ENCODE data around the gene WNT5A.

The WNT5A gene

DNA sequence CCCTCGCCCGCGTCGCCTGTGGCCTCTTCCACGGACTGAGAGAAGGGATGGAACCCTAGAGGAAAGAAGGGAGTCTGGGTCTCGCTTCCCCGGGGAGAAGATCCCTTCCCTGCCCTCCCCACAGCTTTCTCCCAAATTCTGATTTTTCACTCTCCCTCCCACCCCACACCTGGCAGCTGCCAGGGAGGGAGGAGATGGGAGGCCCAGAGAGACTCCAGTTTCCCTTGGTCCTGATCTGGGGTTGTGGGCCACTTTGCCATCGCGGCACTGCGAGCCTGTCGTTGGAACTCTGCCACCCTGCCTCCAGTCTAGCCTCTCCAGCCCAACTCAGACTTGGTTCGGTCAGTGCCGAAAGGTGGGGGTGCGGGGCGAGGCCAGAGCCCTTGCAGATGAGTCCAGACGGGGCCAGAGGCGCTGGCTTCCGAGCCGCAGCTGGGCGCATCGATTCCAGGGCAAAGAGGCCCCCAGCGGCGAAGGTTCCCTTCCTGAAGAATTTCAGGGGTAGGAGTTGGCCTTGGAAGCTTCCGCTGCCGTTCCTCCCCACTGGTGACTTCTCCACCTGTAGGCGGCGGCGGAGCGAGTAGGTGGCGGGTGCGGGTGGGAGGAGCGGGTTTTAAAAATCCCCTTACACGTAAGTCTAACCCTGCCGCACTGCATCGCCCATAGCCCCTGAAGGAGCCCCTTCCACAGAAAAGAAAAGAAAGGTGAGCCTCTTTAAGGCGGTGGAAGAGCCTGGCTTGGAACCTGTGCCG is 5.2 kb downstream of the WNT5A start:
- no peak for DNase-seq (ENCODE audit: low read depth in 3 of 3)

DNA sequence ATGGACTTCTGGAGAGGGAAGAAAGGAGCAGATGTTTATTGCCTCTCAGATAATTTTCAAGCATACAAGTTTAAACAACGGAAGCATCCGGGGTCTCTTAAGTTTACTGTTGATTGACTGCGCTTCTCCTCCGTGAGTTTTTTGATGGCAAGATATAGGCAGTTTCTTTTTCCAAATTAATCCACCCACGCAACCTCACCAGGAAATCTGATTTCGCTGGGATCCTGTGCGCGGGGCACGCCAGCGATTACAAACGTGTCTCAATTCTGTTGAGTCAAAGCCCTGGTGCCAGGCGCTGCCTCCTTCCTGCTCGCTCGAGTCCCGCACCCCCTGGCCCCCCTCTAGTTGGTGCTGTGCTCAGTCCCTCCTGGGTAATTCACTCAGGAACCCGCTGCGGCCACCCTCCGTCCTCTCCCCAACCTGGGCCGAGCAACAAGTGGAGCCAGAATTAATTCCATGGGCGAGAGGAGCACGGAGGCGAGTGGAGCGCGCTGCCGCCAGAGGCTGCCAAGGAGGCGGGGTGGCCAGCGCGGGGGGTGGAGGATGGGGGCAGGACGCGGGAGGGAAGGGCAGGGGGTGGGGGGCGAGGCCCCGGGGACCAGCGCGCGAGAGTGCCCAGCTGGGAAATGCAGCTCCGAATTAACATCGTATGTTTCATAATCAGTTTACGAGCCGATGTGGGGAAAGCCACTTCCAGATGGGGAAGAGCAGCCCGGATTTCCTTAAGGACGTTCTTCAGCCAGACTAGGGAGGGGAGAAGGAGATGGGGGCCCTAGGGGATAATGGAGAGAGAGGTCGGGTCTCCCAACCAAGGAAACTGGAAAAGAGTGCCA is 6.0 kb downstream of the WNT5A start:
- DNase-seq (ENCODE audit: low read depth in 3 of 3): no peak

DNA sequence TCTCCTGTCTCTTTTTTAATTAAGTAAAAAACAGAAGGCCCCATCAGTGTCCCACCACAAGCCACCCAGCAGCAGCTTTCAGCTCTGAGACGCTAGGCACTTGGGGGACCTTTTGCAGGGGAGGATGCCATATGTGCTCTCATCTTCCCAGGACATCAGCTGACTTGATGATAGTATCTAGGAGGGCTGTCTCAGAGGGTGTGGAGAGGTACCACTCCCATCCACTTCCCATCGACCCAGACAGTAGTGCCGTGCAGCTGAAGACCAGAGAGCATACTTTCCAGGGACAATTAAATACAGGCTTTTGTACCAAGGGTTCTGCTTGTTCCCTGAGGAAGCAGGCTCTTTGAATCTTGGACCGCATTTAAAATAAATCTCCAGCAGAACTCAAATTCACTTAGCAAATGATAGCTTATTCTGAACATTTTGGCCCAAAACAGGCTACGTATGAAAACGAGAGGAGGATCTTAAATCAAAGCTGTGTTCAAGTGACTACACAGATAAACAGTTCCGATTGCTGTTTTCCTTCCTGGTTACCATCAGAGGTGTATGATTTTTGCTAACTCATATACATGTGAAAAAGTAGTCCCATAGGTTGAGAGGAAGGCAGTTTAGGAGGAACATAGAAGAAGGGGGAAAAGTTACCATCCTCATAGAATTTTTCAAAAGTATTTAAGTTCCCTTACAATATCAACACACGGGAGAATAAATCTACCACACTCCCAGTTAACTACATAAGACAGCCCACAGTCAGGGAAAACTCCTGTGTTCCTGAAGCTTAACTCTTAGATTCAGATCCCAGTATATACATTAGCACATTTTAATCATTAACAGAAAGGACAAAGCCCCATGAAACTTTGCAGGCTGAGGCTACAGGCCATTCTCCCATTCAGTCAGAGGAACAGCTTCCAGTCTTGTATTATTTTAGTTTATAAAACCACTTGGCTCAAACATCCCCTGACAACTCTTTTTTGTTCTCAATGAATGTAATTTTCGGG is 9.5 kb downstream of the WNT5A start:
- no peak for DNase-seq (ENCODE audit: low read depth in 3 of 3)

DNA sequence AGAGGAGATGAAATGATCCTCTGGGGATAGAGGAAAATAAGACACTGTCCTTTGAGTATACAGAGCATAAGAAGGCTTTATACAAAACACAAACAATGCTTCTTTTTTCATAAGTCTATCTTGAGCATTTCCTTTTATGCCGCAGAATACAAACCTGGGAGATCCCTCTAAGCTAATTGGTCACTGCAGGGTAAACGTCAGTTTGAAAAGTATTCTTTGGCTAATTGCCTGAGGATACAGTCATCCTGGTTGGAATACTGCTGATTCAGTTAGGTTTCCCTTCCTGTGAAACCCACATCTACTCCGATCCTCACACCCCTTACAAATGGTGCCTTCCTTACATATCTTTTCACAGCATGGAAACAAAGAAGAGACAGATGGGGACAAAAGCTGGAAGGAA is 10.6 kb downstream of the WNT5A start:
- DNase-seq (ENCODE audit: low read depth in 3 of 3): no peak

DNA sequence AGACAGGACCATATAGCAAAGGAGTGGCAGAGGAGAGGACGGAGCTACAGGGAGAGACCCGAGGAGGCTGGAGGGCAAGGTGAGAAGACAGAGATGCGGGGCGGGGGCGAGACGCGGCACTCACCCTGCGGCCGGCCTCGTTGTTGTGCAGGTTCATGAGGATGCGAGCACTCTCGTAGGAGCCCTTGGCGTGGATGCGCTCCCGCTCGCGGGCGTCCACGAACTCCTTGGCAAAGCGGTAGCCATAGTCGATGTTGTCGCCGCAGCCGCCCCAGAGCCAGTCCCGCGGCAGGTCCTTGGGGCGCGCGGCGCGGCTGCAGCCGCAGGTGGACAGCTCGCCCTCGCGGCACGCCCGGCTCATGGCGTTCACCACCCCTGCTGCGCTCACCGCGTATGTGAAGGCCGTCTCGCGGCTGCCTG is 12.9 kb downstream of the WNT5A start:
- DNase-seq (ENCODE audit: low read depth in 3 of 3): no peak

DNA sequence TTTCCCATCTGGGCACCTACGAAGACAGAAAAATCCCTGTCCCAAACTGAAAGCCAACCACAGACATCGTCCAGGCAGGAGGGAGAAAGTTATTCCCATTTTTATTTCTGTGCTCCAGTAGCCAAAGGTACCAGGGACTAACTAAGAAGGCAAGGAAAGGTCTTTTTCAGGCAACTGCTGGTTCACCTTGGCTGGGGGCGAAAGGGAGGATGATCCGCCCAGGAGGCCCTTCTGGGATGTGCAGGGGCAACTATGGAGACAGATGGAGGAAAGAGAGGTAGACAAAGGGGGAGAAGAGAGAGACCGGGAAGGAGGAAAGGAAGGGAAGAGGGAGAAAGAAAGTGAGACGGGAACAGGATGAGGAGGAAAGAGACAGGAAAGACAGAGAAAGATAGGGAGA is 13.3 kb downstream of the WNT5A start:
- DNase-seq (ENCODE audit: low read depth in 3 of 3): no peak

DNA sequence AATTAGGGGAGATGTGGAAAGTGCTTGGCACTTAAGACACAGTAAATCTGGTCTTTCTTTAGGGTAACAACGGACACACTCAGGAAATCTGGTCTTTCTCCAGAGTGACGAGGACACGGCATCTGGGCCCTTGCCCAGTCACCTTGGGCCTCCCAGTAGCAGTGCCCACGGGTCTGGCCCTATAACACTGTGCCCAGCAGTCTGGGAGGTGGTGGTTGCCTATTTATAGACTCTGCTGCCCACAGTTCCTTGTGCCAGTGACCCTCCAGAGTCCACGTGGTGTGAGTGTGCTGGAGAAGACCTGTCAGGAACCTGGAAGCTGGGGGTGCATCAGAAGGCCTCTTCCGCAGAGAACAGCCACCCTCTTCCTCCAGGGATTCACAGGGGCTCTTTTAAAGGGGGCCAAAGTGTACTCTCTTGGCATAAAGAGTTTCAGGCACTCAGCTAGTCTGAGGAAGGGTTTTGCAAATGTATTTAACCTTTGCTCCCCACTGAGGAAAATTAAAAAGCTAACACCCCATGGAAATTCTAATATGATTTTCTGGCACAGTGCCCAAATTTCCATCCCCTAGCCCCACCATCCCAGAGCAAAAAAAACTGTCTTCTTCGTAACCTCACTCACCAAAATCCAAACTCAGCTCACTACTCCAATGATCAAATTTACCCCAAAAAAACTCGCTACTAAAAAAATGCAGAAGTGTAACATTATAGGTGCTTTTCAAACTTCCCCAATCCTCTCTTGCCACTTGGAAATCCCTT is 15.4 kb downstream of the WNT5A start:
- no peak for DNase-seq (ENCODE audit: low read depth in 3 of 3)

DNA sequence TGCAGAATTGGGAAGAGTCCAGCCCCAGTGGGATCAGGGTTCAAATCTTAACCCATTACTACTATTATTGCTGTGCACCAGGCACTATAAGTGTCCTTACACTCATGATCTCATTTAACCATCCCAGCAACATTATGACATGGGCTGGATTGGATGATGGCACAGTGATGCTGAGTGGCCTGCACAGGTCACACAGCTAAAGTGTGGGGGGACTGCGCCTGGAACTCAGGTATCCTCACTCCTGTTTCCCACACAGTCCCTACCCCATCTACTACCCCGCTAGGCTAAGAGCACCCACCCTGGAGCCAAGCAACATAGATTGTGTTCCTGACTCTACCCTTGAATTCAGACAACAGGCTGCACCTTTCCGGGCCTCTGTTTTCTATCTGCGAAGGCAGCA is 16.0 kb downstream of the WNT5A start:
- no peak for DNase-seq (ENCODE audit: low read depth in 3 of 3)

DNA sequence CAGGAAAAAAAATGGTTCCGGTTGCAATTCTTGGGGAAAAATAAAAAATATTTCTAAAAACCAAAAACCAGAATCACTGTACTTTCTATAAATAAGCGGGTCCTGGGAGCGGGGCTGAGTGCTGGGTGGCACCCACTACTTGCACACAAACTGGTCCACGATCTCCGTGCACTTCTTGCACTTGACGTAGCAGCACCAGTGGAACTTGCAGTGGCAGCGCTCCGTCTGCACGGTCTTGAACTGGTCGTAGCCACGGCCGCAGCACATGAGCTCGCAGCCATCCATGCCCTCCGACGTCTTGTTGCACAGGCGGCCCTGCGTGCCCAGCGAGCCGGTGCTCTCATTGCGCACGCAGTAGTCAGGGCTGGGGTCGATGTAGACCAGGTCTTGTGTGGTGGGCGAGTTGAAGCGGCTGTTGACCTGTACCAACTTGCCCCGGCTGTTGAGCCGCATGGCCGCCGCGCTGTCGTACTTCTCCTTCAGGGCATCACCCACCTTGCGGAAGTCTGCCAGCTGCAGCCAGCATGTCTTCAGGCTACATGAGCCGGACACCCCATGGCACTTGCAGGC is 17.1 kb downstream of the WNT5A start:
- DNase-seq (ENCODE audit: low read depth in 3 of 3): no peak

DNA sequence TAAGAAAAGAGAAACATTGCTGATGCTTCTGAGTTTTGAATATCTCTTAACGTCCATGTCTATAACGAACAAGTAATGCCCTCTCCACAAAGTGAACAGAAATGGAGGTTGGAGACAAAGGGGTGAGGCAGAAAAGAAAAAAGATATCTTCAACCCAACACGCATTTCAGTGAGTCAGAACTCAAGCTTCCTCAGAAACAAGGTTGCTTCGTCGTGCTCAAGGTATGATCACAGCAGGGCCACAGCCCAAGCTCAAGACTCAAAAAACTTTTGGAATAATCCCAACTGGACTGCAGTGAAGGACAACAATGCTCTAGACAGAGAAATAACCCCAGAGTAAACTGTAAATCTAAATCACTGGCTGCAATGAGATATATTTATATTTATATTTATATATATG is 18.9 kb downstream of the WNT5A start:
- no peak for DNase-seq (ENCODE audit: low read depth in 3 of 3)

DNA sequence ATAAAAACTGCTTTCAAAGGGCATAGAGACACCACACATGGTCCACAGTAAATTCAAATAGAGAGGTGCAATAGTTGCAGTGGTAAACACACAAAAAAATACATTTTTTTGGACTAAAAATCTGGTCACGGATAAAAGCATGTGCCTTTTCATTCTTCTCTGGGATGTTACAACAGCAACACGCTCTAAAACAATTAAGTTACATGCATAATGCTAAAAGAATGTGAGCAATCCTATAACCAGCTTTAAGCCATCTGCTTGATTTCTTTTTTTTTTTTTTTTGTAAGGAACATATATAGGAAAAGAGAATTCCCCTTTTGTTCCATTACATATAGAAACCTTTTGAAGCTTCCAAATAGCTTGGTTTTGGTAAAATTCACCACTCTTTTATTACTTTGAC is 20.0 kb downstream of the WNT5A start:
- no peak for DNase-seq (ENCODE audit: low read depth in 3 of 3)

DNA sequence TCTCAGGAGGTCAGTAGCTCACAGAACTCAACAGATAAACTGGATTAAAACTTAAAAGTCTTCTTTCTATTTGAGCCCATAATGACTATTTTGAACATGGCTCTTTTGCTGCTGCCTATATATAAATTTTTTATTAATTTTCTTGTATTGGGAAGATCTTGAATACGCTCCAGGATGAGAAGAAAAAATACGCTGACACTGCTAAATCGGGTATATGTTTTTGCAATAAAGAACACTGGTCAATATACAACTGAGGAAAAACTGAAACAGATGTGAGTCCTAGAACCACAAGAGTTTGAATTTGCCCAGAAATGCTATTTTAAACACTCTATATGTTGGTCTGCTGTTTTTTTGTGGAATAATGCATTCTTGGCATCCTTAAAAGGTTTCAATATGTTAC is 20.6 kb downstream of the WNT5A start:
- no peak for DNase-seq (ENCODE audit: low read depth in 3 of 3)

DNA sequence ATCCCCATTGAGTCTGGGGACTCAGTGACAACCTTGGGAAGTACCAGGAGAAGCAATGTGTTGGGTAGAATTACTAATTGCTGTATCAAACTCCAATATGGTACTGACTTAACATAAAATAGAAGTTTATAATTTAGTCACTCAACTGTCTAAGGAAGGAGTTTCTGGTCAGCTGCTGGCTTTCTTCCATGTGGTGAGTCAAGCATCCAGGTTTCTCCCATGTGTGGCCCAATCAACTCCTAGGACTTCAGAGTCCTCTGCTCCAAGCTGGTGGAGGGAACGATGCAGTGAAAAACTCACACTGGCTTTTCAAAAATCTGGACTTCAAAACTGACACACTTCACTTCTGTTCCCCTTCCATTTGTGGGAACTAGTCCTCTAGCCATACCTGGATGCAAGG is 25.2 kb downstream of the WNT5A start:
- no peak for DNase-seq (ENCODE audit: low read depth in 3 of 3)

DNA sequence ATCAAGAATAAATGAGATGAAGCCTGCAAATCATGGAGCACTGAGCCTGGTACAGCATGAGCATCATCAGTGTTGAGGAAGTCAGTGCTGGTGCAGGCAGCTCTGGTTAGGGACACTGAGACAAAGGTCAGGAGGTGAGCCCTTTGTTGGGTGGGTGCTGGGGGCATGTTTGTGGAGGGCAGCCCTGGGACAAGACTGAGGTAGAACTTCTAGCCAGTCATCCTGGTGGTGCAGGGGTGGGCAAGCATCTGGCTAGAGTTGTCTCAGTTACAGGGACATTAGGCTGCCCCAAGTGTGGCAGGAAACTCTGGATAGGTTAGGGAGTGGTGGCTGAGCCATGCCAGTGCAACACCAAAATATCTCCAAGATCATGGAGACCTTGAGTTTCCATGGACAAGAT is 27.3 kb downstream of the WNT5A start:
- DNase-seq (ENCODE audit: low read depth in 3 of 3): no peak

DNA sequence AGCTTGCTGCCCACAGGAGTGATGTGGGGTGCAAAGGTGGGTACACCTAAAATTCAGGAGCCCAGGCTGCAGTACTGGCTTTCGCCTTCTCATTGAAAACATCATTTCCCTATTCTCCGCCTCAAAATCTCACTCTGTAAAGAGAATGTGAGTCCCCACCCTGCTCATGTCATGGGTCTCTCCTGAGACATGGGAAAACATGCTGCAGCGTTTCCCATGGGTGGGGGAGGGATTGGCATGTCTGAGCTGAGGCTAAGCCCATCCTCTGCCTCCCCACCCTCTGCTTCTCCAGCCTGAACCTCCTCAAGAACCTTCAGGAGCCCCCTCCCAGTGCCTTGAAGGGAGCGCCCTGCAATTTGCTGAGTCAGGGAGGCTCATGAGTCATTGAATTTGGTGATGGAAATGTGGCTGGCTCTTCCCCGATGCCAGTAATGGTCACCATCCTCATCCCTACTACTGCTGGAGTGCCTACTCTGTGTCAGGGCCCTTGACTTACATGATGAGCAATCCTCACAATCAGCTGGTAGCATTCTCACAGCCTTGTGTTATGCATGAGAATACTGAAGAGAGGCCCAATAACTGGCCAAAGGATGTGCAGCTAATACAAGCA is 28.8 kb downstream of the WNT5A start:
- DNase-seq (ENCODE audit: low read depth in 3 of 3): no peak

DNA sequence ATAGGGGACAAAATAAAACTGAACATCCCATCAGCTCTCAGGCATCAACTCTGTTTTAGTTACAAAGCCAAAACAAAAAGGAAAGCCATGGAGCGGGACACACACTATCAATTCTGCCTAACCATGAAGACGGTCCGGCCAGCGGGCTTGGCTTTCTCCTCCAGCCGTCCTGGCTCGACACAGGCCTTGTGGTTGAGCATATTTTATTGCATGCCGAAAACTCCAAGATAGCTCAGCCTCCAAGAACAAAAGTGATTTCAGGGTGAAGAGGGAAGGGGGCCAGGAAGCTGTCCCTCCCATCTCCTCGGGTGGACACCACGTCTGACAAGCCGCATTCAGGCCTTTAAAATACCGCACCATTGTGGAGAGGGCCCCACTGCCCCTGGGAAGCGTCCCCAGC is 31.2 kb downstream of the WNT5A start:
- no peak for DNase-seq (ENCODE audit: low read depth in 3 of 3)

DNA sequence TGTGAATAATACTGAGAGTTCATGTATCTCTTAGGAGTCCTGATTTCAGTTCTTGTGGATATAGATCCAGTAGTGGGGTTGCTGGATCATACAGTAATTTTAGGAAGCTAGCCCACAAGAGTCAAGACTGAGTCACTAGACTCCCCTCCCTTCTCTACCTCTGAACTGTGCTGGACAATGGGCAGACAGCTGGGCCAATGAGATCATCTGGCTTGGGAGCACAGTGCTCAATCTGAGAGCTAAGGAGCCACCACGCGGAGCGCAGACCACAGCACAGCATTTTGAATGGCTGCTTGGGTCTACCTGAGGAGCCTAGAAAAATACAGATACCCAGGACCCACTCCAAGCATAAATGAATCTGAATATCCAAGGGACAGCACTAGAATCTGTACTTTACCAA is 32.5 kb downstream of the WNT5A start:
- DNase-seq (ENCODE audit: low read depth in 3 of 3): no peak

DNA sequence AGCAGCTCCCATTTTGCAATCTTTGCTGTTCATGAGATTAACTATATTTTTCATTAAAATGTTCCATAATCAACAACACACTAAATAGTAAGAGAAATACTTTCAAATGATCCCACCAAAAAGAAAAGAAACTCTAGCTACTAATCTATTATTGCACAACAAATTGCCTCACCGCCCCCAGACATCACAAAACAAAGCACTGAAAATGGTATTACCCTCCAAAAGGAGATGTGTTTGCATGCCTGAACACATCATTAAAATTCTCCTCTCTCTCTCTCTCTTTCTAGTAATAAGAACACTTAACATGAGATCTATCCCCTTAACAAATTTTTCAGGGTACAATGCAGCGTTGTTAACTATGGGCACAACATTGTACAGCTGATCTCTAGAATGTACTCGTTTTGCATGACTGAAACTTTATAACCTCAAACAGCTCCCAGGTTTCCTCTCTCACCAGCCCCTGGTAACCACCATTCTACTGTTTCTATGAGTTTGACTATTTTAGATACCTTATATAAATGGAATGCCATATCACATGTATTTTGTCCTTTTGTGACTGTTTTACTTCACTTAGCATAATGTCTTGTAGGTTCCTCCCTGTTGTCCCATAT is 33.1 kb downstream of the WNT5A start:
- DNase-seq (ENCODE audit: low read depth in 3 of 3): no peak

DNA sequence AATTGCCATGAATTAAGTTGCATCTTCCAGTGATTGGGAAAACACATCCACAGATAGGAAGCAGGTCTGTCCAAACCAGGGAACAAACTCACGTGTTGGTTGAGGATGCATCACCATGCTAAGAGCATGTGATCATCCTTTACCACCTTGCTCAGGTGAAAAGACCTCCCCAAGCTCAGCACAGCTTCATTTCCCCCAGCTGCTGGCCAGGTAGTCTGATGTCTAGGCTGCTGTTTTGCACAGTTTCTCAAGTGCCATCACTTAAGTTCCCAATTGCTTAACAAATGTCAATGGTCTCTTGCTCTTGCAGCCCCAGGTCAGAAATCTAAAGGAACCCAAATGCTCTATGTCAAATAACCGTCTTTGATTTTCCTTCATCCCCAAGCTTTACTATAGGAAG is 34.2 kb downstream of the WNT5A start:
- no peak for DNase-seq (ENCODE audit: low read depth in 3 of 3)

DNA sequence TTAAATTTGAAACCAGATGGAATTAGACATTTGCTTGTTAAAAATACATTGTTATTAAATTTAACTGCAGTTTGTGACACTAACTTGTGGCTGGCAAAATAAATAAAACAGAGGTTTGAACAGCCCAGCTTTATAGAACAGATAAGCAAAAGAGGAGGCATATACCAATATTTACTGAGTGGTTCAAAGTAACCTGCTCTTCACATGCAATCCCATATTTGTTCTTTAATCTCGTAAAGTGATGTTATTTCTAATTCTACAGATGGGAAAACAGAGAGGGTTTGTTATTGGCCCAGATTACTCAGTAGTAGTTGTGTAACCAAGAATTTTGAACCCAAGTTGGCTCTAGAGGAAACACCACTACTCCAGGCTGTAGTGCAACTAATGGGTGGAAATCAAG is 37.6 kb downstream of the WNT5A start:
- DNase-seq (ENCODE audit: low read depth in 3 of 3): no peak

All from stimulated activated CD4-positive, alpha-beta T cell treated with anti-CD3 and anti-CD28 coated beads, TNF-alpha, amount 100 ng/mL, for 4 hours (primary cell).